Coronary artery (tissue), 2 donors: ENCODE results near the gene ISG15.
A peak's percentile ranks its signal among the peaks of the same experiment; 100 is the strongest.
"Not testable (repeated sequence)": the region's sequence is repeated elsewhere in the genome, so short reads cannot be mapped to it uniquely, and the experiment has no call there.

ENCODE experiments used
- DNase-seq: peaks from one replicate; pipeline ENCODE4 v3.0.0-alpha.2; 2017; ENCODE audit warnings: low spot score
- H3K27ac ChIP-seq, 2 donors: fragments of 200-600 bp; sonication (generic); one replicate each; pipeline ENCODE4 v1.5.1; 2016 to 2019
- H3K4me3 ChIP-seq: fragments of 200-600 bp; sonication (generic); 2 replicates; pipeline ENCODE4 v1.5.1; 2016; ENCODE audit warnings: mild to moderate bottlenecking, moderate library complexity
- CTCF ChIP-seq: fragments of 200-600 bp; sonication (generic); IDR thresholded peaks from one replicate; pipeline ENCODE4 v1.5.1; 2019; ENCODE audit warnings: antibody characterized with exemption

ISG15 gene

GRCh38 chr1:1024149-1024770, 11.0 kb downstream of the ISG15 start:
- peak overlapping the region in 1 of 2 donors; percentile 1 for H3K27ac ChIP-seq
- H3K4me3 ChIP-seq, result no peak overlapping the region

GRCh38 chr1:1024771-1025699, 11.7 kb downstream of the ISG15 start:
- H3K4me3 ChIP-seq, result no peak overlapping the region
- no peak for DNase-seq
- no peak for TF ChIP-seq CTCF
- H3K27ac ChIP-seq, result peak overlapping the region in 1 of 2 donors; percentile 1

More at GRCh38 chr1:1024149-1024770, 11.0 kb downstream of the ISG15 start:
- TF ChIP-seq CTCF, result no peak
- DNase-seq, result no peak

- TF ChIP-seq CTCF, result no peak
- Histone ChIP-seq H3K4me3 (no peak overlapping the region), H3K27ac (no peak overlapping the region)
- no peak for DNase-seq
Measured at GRCh38 chr1:1025730-1026129, 12.4 kb downstream of the ISG15 start.

GRCh38 chr1:1026599-1027413, 13.5 kb downstream of the ISG15 start:
- DNase-seq, result no peak
- Histone ChIP-seq H3K27ac (no peak overlapping the region), H3K4me3 (no peak overlapping the region)
- no peak for TF ChIP-seq CTCF

GRCh38 chr1:1027791-1028190, 14.5 kb downstream of the ISG15 start:
- Histone ChIP-seq H3K4me3 (no peak overlapping the region), H3K27ac (no peak overlapping the region)
- no peak for TF ChIP-seq CTCF
- no peak for DNase-seq

- H3K4me3 ChIP-seq, DNase-seq, H3K27ac ChIP-seq: not testable (repeated sequence)
Measured at GRCh38 chr1:1030867-1031658, 17.8 kb downstream of the ISG15 start.
